K562 (cell line): ENCODE data around the gene NECAB3. TPM values are rescaled to one million over a fixed set of nuclear protein-coding genes. Genes with fewer than 3 reads are reported as not detected.

Experiments
- CHAMP1 ChIP-seq: fragments of 450-650 bp; IDR thresholded peaks from 2 replicates; pipeline ENCODE4 v1.6.1; 2016; ENCODE audit warnings: mild to moderate bottlenecking
- CHD4 ChIP-seq: fragments of 200-600 bp; sonication (generic); IDR thresholded peaks from 3 replicates; pipeline ENCODE4 v1.6.1; 2012; ENCODE audit warnings: low read depth, mild to moderate bottlenecking, mixed read lengths, low read length, inconsistent platforms; ENCODE audit not compliant: insufficient read depth, insufficient replicate concordance, poor library complexity, severe bottlenecking
- DIDO1 ChIP-seq: fragments of 450-650 bp; IDR thresholded peaks from 2 replicates; pipeline ENCODE4 v1.6.1; 2016; ENCODE audit warnings: low read depth, missing biosample characterization, missing genetic modification characterization
- ELK1 ChIP-seq: sonication (generic); formaldehyde crosslinking; IDR thresholded peaks from 2 replicates; pipeline ENCODE4 v1.8.1; 2022; ENCODE audit warnings: missing genetic modification reagents
- FOSL1 ChIP-seq: fragments of 200-800 bp; sonication (Bioruptor generic); conservative IDR thresholded peaks from 2 replicates; pipeline ENCODE4 v1.6.1; 2016; ENCODE audit warnings: missing genetic modification characterization, missing compliant biosample characterization
- FUS ChIP-seq: fragments of 200-400 bp; formaldehyde crosslinking; optimal IDR thresholded peaks from 2 replicates; pipeline ENCODE3; 2017; ENCODE audit warnings: low read depth, low read length
- MCM7 ChIP-seq, 2 experiments: fragments of 450-650 bp; IDR thresholded peaks; 2 replicates each; pipeline ENCODE4 v1.6.1; 2016 to 2018
- MXI1 ChIP-seq: IDR thresholded peaks from 2 replicates; pipeline ENCODE4 v1.6.1; 2011; ENCODE audit warnings: low read depth, mild to moderate bottlenecking, improper control_type of control experiment, low read length
- POLR2G ChIP-seq: fragments of 200-400 bp; formaldehyde crosslinking; IDR thresholded peaks from 2 replicates; pipeline ENCODE4 v1.6.1; 2017; ENCODE audit warnings: low read depth, mild to moderate bottlenecking, antibody characterized with exemption, low read length, moderate library complexity
- TAF7 ChIP-seq: fragments of 450-650 bp; IDR thresholded peaks from 2 replicates; pipeline ENCODE4 v1.6.1; 2016; ENCODE audit warnings: missing genetic modification characterization, missing compliant biosample characterization
- TCF7 ChIP-seq: sonication (generic); IDR thresholded peaks from 2 replicates; pipeline ENCODE4 v1.6.1; 2016; ENCODE audit warnings: antibody characterized with exemption, borderline replicate concordance
- ZBTB33 ChIP-seq: sonication (generic); formaldehyde crosslinking; IDR thresholded peaks from 2 replicates; pipeline ENCODE4 v1.8.1; 2023; ENCODE audit warnings: mild to moderate bottlenecking, missing genetic modification reagents
- ZBTB34 ChIP-seq: fragments of 250-450 bp; sonication (Bioruptor Pico); IDR thresholded peaks from 2 replicates; pipeline ENCODE4 v1.8.0; 2021; ENCODE audit warnings: mild to moderate bottlenecking, moderate library complexity
- ZNF699 ChIP-seq: fragments of 250-450 bp; sonication (Bioruptor Pico); IDR thresholded peaks from 2 replicates; pipeline ENCODE4 v1.8.0; 2021; ENCODE audit warnings: mild to moderate bottlenecking, moderate library complexity; ENCODE audit not compliant: insufficient replicate concordance
- polyA plus RNA-seq, 8 experiments: library from polyadenylated mRNA; depleted of rRNA in 4 of 8; stranded (reverse) in 5 of 8; unstranded in 3 of 8; fragments of >200 nt; fragmentation: Nextera tagmentation in 2 of 8; fragmentation: Illumina TruSeq in 1 of 8; extraction: Ambion mirVana in 2 of 8; extraction: Trizol in 1 of 8; gene quantifications; 2 replicates each; pipeline versions ENCODE4 v1.2.1 to v1.2.3, GENCODE V29; 2011 to 2014; ENCODE audit warnings: inconsistent platforms in 1 of 8, missing spikeins in 1 of 8
- total RNA-seq, 7 experiments: library from RNA; depleted of rRNA in 6 of 7; stranded (reverse); fragments of >200 nt in 6 of 7; fragmentation: Illumina TruSeq in 2 of 7; extraction: Trizol in 2 of 7; gene quantifications; 2 replicates each; pipeline versions ENCODE4 v1.2.1 to v1.2.3, GENCODE V29; 2011 to 2021; ENCODE audit warnings: low replicate concordance in 1 of 7
- TF ChIP-seq, protein P1 (sequence below): fragments of 450-650 bp; IDR thresholded peaks from 2 replicates; pipeline ENCODE4 v1.6.1; 2017; ENCODE audit warnings: antibody characterized with exemption

Gene NECAB3
- total and polyA plus RNA-seq, 9 of the 15 experiments (the other 6 are each of a cell fraction or from before 2014, with no cell fraction given) = 0.94 to 63.3 (median 31.5) TPM

GRCh38 chr20:33719989-33720709 is 45.9 kb upstream of the NECAB3 start, which contains the start of gene PXMP4 (continued):
- TF ChIP-seq FOSL1 (tag) (no peak), MXI1 (no peak), MCM7 (IDR thresholded peaks at IDR 0.05) (no peak), ZBTB34 (CRISPR knock-in tag) (no peak), CHD4 (no peak), CHAMP1 (peak; percentile 94), DIDO1 (tag) (peak; percentile 15; the same call in 1 of the 2 replicates), ZBTB33 (no peak; the same call in none of the 2 replicates), POLR2G (peak; percentile 86), TAF7 (tag) (no peak), TCF7 (no peak), FUS (no peak), ZNF699 (no peak), ELK1 (CRISPR knock-in tag) (no peak)
- TF ChIP-seq, protein P1, sequence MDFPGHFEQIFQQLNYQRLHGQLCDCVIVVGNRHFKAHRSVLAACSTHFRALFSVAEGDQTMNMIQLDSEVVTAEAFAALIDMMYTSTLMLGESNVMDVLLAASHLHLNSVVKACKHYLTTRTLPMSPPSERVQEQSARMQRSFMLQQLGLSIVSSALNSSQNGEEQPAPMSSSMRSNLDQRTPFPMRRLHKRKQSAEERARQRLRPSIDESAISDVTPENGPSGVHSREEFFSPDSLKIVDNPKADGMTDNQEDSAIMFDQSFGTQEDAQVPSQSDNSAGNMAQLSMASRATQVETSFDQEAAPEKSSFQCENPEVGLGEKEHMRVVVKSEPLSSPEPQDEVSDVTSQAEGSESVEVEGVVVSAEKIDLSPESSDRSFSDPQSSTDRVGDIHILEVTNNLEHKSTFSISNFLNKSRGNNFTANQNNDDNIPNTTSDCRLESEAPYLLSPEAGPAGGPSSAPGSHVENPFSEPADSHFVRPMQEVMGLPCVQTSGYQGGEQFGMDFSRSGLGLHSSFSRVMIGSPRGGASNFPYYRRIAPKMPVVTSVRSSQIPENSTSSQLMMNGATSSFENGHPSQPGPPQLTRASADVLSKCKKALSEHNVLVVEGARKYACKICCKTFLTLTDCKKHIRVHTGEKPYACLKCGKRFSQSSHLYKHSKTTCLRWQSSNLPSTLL = no peak
